Stimulated activated CD8-positive, alpha-beta memory T cell treated with anti-CD3 and anti-CD28 coated beads, Interleukin-15, amount 100 ng/mL, for 24 hours (primary cell): ENCODE measurements around the gene FHIT.

Source experiments
- DNase-seq: peaks from one replicate; pipeline ENCODE4 v3.0.0-alpha.2; 2020; ENCODE audit warnings: low read depth

Gene FHIT

DNA sequence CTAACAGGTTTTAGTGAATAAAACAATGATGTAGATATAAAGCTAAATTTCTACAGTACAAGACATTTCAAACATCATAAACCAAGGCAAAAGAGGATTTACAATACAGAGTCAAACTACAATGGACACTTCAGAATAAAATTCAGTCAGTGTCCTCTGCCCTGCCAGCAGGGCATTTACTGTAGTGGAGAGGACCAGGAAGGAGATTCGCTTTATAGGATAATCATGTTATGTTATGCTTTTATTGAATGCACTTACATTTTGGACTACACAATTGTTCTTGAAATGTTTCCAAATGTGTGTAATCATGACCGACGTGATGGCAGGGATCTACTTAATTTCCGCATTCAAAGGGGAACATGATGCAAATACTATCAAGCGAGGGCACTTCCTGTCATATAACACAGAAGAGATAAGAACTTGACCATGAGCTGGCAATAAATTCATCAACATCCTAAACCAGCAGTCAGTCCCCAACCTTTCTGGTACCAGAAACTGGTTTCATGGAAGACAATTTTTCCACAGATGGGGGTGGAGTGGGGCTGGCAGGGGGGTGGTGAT is 925.6 kb downstream of the FHIT start:
- no peak for DNase-seq

DNA sequence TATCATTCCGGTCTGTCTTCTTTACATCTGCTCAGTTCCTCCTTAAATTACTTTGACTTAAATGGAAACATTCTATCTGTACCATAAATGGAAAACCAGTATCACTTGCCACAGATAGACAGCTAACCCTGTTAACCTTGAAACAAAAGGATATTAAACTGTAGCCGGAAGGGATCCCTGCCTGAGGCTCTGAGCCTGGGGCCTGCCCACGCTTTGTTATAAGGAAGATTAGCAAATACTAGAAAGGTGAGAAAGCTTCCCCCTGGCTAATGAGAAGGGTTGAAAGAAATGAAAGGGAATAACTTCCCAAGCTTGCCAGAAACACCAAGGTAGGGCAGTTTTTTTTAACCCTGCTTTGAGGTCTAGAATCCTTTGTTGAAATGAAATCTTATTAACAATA is 927.6 kb downstream of the FHIT start:
- DNase-seq: no peak

DNA sequence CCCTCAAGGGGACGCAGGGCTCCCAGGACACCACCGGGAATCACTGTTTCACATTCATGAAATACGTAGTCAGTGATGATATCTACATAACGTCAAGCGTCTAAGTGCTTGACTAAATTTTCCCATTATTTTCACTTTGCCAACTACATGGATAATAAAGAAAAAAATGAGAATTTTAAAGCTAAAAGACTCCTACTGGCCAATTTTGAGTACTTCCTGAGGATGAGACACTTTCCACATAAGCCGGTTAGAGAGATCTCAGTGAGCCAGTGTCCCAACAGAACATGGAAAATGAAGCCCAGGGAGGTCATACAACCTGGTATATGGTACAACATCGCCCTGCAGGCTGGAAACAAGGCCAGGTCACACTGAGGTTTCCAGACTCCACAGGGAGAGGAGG is 928.1 kb downstream of the FHIT start:
- DNase-seq: no peak

DNA sequence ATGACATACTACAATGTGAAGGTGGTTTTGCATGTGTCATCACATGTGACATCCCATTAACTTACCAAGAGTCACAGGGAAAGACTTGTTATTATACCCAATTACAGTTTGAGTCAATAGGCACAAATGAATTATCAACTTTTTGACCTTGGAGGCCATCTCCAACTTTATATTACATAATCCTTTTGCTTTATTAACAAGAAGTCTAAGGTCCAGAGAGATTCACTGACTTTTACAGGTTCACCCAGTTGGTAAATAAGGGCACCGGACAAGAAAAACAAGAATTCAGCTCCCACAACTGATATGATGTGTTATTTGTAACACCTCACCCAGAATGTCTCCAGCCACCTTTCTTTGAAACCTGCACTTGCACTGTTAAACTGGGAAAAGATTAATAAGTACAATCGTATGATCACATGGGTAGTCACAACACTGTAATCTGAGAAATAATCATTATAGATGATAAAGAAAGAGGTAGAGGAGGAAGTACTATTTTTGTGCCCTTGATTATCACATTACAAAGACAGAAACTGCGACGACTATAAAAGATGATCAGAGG is 928.9 kb downstream of the FHIT start:
- DNase-seq: no peak

DNA sequence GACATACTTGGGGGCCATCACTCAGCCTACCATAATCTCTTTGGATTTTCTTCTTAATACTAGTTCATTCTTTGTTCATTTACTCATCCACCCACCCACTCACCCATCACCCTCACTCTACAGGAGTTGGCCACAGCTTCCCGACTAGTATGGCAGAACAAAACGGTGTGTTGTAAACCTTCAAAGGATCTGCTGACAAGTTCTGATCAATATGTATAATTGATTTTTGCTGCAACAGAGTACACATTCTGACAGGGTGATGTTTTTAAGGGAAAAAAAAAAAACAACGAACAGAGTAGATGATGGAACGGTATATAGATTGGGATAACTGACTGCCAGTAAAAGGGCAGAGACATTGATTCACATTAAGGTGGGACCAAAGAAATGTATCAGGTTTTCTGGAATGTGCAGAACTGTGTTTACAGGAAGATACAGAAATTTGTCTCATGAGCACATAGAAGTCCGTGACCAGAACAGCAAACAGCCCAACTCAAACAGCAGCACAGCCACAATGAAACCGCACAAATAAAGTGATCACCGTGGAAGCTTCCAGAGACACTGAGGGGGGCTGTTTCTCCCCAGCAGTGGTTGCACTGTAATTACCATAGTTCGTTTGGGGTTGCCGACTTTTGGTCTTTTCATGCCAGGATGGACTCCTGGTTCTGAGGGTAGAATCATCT is 931.9 kb downstream of the FHIT start:
- DNase-seq: no peak

DNA sequence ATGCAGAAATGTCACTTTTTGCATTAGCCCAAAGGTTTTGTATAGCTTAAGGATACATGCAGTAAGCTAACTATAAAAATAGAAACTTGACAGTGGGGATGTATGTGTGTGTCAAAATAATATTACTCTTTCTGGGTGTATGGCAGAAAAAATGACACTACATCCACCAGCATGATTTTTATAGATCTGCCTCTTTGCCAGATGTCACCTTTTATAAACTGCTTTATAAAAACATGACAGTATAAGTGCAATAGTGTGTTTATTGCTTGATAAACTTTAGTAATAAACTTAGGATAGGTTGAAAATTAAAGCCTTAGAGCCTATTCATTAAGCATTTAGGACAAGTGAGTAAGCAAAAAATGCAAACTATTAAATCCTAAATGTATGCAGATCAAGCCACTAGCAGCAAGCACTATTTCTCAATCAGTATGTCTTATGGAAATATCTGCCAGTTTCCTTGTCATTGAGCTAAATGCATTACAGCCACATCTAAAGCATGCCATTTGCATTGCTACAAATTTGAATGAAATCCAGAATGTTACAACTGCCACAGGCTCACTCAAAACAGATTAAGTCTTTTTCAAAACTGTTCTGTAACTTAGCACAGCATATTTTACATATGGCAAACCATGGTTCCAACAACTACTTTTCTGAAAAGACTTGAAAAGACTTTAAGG is 935.0 kb downstream of the FHIT start:
- DNase-seq: no peak

DNA sequence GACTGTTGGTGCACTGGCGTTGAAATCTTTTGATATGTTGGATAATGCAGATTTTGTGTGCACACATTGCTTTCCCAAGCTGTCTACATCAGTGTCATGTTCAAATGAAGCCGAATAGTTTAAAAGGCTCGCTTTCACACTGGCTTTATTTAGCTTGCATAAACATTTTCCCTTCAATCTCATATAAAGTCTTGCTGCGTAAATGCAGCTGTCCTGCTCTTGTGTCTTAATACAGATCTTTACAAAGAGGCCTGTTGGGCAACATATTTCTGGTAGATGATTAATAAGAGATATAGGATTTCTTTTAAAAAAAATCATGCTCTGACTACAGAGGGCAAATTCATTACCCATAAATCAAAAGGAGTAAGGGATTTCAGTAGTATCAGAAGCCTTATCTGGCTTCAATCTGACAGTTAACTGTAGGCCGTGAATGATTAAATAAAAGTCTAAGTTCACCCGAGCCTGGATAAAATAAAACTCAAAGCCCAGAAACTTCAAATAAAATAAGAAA is 937.2 kb downstream of the FHIT start:
- DNase-seq: no peak

DNA sequence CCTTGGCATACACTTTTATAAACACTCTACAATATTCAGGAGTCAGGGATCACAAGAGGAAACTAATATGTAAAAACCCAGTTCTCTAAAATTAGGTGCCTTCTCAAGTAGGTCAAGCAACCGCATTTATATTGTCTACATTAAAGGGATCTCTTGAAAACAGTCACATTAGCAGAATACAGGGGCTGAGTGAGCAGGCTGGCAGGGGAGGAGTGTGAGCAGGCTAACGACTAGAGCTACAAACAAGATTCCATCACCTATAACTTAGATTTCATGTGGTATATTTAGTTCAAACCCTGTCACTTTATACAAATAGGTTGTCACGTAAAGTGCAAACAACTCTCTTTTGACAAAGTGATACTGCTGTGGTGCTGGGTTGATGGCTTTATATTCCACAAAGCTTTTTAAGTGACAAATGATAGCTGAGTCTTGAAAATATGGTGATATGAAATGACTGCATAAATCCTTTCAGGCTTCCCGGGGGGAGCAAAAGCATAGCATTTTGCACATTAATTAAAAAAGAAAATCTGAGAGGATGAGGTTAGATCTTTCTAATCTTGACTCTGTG is 937.9 kb downstream of the FHIT start:
- no peak for DNase-seq

DNA sequence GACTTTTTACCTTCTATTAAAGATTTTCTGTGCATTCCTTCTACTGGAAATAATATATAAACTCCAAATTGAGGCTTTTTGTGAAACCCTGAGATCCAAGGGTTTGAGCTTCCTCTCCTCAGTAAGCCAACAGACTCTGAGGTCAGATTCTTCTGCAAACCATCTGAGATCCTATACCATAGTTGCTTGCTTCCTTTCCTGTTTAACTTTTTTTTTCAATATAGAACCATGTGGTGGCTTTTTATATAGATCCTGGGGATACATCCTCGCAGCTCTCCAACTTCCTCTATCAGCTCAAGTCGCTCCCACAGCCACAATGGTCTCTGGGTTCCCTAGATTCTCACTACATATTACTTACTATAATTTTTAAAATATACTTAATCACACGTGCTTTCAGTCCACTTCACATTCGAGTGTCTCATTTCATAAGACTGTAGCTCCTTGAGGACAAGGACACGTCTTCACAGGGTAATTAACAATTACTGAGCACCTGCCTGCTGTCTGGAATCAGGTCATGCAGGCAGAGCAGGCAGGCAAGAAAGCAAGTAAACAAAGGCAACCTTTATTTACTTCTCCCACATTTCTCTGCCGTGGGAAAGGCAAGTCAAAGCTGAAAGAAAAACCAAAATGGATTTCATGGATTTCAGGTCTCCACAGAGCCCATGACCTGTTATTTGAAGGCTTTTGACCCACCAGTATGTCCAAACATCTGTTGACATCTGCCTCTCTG is 941.5 kb downstream of the FHIT start:
- no peak for DNase-seq

DNA sequence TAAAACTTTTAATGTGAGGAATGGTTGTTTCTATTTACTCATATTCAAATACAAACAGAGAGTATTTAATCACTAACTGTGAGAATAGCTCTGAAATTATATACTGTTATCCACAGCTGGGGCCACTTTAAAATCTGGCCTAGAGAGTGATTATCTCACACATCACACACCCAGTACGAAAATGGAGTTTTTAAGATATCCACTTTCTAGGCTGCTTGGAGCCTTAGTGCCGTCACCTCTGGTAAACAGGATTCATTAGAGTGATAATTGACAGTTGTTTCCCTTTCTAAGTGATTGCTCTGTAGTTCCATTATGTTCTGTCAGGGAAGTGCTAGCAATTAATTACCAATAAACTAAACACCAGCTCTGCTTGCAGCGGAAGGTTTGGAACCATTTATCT is 942.4 kb downstream of the FHIT start:
- no peak for DNase-seq

DNA sequence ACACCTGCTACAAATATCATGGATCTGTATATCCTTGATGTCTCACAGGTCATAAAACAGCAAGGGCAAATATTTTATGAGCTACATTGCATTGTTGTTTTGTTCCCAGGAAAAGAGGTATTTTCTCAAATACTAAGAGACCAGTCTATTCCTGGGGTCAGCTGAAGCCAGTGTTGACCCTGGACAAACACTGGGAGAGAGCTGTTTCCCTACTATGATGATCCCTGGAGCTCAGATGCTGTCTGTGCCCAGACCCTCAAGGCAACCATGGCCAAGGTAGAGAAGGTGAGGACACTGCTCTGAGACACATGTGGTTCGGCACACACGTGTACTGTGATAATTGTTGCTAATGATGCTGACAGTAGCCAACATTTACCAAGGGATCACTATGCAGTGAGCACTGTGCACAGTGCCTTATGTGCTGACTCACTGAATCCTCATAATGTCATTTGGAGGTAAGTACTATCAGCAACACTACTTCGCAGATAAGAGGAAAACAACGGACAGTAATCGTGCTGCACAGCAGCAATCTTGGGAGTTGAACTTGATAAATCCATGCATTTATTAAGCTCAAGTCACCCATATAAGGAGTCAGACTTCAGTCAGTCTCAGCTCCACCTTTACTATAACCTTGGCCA is 943.6 kb downstream of the FHIT start:
- DNase-seq: no peak

DNA sequence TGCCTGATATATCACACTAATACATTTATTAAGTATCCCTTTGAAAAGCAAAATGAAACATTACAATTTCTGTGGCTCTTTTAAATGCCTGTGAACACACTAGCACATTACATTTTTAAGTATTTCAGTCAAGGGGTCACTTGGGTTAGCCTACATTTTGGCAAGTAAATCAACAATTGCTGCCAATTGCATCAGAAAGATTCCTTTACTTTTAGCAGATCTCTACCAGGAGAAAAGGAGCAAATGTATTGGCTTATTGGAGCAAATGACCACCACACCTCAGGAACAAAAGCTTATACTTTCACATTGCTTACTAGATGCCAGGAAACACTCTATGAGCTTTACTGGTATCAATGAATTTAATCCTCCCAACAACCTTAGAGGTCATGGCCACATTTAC is 947.1 kb downstream of the FHIT start:
- DNase-seq: no peak

DNA sequence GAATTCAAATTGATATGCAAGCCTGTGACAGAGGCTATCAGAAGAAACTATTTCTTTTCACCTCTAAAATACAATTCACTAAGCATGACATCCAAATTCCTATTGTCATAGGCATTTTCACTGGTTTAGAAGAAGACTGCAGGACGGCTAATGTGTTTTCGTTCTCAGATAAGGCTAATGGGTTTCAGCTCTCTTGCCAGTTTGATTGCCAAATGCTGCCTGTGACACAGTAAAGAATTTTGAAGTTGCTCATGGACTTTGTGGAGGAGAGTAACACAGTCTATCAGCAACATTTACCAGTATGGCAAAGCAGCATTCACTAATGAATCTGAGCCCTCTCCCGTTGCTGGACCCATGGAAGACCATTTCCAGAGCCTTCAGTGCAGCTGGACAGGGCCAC is 948.1 kb downstream of the FHIT start:
- no peak for DNase-seq

DNA sequence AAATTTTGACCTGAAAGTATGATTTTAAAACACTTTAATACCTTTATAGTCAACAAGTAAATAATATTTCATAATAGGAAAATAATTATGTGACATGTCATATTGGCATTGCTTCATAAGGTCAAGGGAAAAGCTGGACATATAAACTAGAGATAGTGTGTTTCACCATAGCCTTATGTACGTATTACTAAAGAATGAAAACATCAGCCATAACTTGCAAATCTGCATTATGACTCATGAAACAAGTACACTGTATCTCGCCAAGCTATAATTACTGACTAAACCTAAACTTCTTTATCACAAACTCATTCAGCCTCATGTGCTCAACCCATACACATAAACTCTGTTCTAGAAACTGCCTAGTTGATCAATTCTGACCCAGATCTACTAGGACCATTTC is 950.1 kb downstream of the FHIT start:
- no peak for DNase-seq

DNA sequence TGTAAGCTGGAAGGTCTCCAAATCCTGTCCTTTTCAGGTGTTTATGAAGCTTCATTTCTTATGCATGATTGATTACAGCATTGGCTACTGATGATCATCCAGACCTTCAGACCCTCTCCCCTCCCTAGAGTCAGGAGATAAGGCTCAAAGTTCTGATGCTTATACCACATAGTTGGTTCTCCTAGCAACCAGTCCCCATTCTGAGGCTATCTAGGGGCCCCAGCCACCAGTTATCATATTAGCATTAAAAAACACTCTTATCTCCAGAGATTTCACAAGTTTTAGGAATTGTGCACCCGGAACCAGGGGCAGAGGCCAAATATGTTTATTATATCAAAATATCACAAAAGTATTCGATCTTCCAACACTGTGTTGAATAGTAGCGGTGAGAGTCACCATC is 953.1 kb downstream of the FHIT start:
- no peak for DNase-seq

DNA sequence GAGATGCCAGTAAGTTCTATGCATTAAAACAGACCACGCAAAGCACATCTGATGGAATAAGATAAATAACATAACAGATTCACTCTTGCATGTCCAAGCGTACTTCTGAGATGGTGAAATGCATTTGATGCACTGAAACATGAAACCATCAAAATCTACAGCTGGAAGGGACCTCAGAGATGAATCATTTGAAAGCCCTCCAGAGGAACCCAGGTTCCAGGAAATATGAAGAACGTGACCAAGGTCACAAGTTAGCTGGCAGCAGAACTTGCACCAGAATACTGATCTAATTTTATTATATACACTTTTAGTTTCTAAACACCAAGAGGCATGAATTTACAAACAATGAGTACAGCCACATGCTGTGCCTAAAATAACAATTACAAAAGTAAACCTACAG is 957.1 kb downstream of the FHIT start:
- no peak for DNase-seq

DNA sequence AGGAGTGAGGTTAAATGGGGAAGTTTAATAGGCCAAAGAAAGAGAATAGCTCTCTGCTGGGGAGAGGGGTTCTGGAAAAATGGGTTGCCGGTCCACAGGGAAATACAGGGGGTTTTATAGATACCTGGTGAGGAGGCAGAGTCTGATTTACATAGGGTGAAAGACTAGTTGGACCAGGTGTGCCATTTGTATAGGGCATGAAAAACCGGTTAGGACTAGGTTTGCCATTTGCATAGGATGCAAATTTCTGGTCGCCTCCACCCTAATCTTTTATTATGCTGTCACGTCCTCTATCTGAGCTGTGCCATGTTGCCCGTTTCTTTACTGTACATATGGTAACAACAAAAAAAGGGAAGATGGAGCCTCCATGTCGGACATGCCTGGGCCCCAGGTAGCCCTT is 960.1 kb downstream of the FHIT start:
- no peak for DNase-seq

DNA sequence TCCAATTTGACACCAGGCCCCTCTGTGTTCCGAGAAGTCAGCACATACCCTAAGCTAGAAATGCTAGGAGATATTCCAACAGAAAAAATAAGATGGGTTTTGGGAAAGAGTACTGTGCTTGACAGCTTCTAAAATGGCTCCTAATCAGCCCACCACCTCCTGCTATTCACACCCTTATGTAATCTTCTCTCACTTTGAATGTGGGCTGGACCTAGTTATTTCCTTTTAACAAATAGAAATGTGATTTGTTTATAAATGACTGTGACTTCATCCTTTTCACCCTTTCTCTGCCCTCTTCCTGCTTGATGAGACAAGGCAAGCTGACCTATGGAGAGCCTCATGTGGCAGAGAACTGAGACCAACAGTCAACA is 961.1 kb downstream of the FHIT start:
- no peak for DNase-seq

DNA sequence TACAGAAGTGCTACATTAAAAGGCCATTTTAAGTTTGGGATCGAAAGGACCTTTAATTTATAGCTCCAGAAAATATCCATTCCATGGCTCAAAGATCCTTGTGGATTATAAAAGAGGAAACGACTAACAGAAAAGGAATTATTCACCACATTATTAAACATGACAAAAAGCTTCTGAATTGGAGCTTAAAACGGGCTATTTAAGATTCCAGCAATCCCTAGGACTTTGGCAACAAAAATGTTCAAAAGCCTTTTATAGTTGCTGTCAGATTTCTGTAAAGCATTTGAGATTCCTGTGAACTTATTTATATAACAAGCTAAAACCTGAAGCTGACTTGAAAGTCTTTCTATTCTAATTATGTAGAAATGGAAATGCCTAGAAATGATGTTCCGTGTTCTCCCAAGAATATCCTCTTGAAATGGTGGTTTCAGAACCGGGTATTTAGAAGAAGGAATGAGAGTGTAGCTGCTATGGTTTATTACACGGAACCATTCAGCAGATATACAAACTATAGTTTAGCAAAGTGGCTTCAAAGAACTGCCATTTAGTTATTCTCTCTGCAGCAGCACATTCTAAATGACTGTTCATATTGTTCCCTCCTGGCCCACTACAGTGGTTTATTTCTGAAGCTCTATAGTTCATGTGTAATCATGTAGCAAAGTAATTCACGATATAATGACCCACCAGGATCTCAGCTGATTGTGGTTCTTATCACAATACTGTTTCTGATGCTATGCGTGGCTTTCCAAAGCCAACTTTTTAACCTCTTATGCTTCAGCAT is 961.7 kb downstream of the FHIT start:
- no peak for DNase-seq

DNA sequence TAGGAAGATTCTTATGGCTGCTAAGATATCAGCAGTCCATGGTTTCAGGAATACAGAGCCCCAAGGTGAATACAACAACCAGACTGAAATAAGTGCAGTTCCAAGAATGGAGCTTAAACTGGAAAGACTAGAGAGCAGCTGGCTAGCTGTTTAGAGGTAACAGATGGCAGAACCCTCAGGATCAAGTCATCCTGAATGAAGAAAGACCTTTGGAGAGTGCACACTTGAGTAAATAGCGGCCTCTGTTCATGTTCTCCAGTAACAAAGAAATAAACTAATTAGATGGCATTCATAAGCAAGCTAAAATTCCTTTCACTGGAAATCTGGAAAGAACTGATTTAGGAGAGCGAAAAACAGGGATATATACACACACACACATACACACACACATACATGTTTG is 968.4 kb downstream of the FHIT start:
- no peak for DNase-seq

DNA sequence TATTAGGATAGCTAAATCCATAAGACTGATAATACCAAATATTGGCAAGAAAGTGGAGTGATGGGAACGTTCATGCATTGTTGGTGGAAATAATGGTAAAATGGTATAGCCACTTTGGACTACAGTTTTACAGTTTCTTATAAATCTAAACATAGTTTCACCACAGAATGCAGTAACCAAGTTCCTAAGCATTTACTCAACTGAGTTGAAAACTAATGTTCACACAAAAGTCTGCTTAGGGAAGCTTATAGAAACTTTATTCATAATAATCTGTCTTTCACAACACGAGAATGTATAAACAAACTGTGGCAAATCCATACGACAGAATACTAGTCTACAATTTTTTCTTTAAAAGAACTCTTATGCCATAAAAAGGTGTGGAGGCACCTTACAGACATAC is 969.3 kb downstream of the FHIT start:
- no peak for DNase-seq
